IMR-90 (cell line): Measurements from ENCODE around the gene ANKFY1. TPM values are rescaled to one million over a fixed set of nuclear protein-coding genes. Genes with fewer than 3 reads are reported as not detected.

Experiments
- ATAC-seq: fragments of 200-7000 bp; cut with Tn5 transposase; 2 replicates; pipeline ENCODE4 v1.9.1; 2020; ENCODE audit warnings: low read depth, mild to moderate bottlenecking, moderate library complexity
- BruUV-seq: library from RNA; stranded (reverse); fragments of 400-500 nt; replicated peaks from 2 replicates; lab custom pipeline; 2021; lab: Mats Ljungman, UMichigan
- CTCF ChIA-PET: fragments of 300-600 bp; formaldehyde crosslinking; extraction: SDS; loops from one replicate; lab custom pipeline; 2021; ENCODE audit warnings: antibody characterized with exemption; lab: Yijun Ruan, JAX
- POLR2A ChIA-PET: fragments of 300-600 bp; sonication (Branson Sonifier 250); formaldehyde crosslinking; loops from one replicate; lab custom pipeline; 2022; ENCODE audit warnings: antibody characterized with exemption; ENCODE audit not compliant: unreplicated experiment; lab: Charles Lee
- DNase-seq: peaks from one replicate; pipeline ENCODE4 v3.0.0; 2013
- H2AFZ ChIP-seq: replicated peaks from 2 replicates; pipeline ENCODE3; 2013; ENCODE audit warnings: low read length, mild to moderate bottlenecking; ENCODE audit not compliant: poor library complexity
- H2AK5ac ChIP-seq: 2 replicates; pipeline ENCODE4 v1.6.1; 2013; ENCODE audit warnings: low read depth, low read length, inconsistent platforms
- H2AK9ac ChIP-seq: replicated peaks from 2 replicates; pipeline ENCODE3; 2013; ENCODE audit warnings: mild to moderate bottlenecking, low read depth, low read length, moderate library complexity; ENCODE audit not compliant: poor library complexity
- H2BK120ac ChIP-seq: 2 replicates; pipeline ENCODE4 v1.6.1; 2013; ENCODE audit warnings: low read depth, low read length, inconsistent platforms
- H2BK15ac ChIP-seq: 3 replicates; pipeline ENCODE4 v1.6.1; 2013; ENCODE audit warnings: low read depth, low read length, inconsistent platforms
- H2BK20ac ChIP-seq: 2 replicates; pipeline ENCODE4 v1.6.1; 2013; ENCODE audit warnings: low read depth, mild to moderate bottlenecking, inconsistent platforms, low read length, moderate library complexity
- H2BK5ac ChIP-seq: 2 replicates; pipeline ENCODE4 v1.6.1; 2013; ENCODE audit warnings: mild to moderate bottlenecking, low read depth, low read length, inconsistent platforms; ENCODE audit not compliant: poor library complexity, severe bottlenecking
- H3K14ac ChIP-seq: replicated peaks from 2 replicates; pipeline ENCODE4 v1.6.1; 2013; ENCODE audit warnings: low read depth, low read length, inconsistent platforms
- H3K18ac ChIP-seq: 2 replicates; pipeline ENCODE4 v1.6.1; 2013; ENCODE audit warnings: low read depth, low read length, control low read depth
- H3K23ac ChIP-seq: 2 replicates; pipeline ENCODE4 v1.6.1; 2013; ENCODE audit warnings: low read depth, low read length, inconsistent platforms
- H3K27ac ChIP-seq: 2 replicates; pipeline ENCODE4 v1.5.1; 2013; ENCODE audit warnings: mild to moderate bottlenecking, control low read depth, low read length; ENCODE audit not compliant: insufficient read depth
- H3K27me3 ChIP-seq: 2 replicates; pipeline ENCODE4 v1.6.1; 2013; ENCODE audit warnings: low read length; ENCODE audit not compliant: control insufficient read depth, insufficient read depth
- H3K36me3 ChIP-seq: 2 replicates; pipeline ENCODE4 v1.6.1; 2013; ENCODE audit warnings: low read length, mixed read lengths; ENCODE audit not compliant: control insufficient read depth, insufficient read depth
- H3K4ac ChIP-seq: 2 replicates; pipeline ENCODE4 v1.6.1; 2013; ENCODE audit warnings: low read depth, low read length, inconsistent platforms
- H3K4me1 ChIP-seq: 2 replicates; pipeline ENCODE4 v1.6.1; 2013; ENCODE audit warnings: low read length, mixed read lengths; ENCODE audit not compliant: control insufficient read depth, insufficient read depth
- H3K4me2 ChIP-seq: 2 replicates; pipeline ENCODE4 v1.6.1; 2013; ENCODE audit warnings: low read depth, mild to moderate bottlenecking, control low read depth, low read length, moderate library complexity
- H3K4me3 ChIP-seq: 2 replicates; pipeline ENCODE4 v1.5.1; 2013; ENCODE audit warnings: low read depth, mild to moderate bottlenecking, control low read depth, low read length, moderate library complexity; ENCODE audit not compliant: insufficient read depth
- H3K56ac ChIP-seq: 2 replicates; pipeline ENCODE4 v1.6.1; 2013; ENCODE audit warnings: low read length, inconsistent platforms; ENCODE audit not compliant: insufficient read depth; ENCODE audit errors: extremely low read depth
- H3K79me1 ChIP-seq, 2 experiments: 2 replicates each; pipeline ENCODE4 v1.6.1; 2013; ENCODE audit warnings: low read length in 2 of 2, inconsistent platforms in 1 of 2, low read depth in 1 of 2
- H3K9ac ChIP-seq: 2 replicates; pipeline ENCODE4 v1.6.1; 2013; ENCODE audit warnings: low read depth, low read length, control low read depth
- H3K9me1 ChIP-seq: 2 replicates; pipeline ENCODE4 v1.6.1; 2013; ENCODE audit warnings: low read length, inconsistent platforms; ENCODE audit not compliant: insufficient read depth
- H3K9me3 ChIP-seq: 2 replicates; pipeline ENCODE4 v1.6.1; 2013; ENCODE audit warnings: low read length; ENCODE audit not compliant: control insufficient read depth, insufficient read depth
- H4K20me1 ChIP-seq: 2 replicates; pipeline ENCODE4 v1.6.1; 2013; ENCODE audit warnings: low read length, inconsistent platforms; ENCODE audit not compliant: insufficient read depth
- H4K5ac ChIP-seq: 2 replicates; pipeline ENCODE4 v1.6.1; 2013; ENCODE audit warnings: mild to moderate bottlenecking, low read depth, low read length, control low read depth
- H4K8ac ChIP-seq, 2 experiments: 2 replicates each; pipeline ENCODE4 v1.6.1; 2013; ENCODE audit warnings: low read depth in 2 of 2, low read length in 2 of 2, control low read depth in 1 of 2, inconsistent platforms in 1 of 2
- H4K91ac ChIP-seq: 2 replicates; pipeline ENCODE4 v1.6.1; 2013; ENCODE audit warnings: low read depth, low read length, inconsistent platforms; ENCODE audit not compliant: insufficient read depth
- BHLHE40 ChIP-seq: fragments of 150-350 bp; IDR thresholded peaks from 2 replicates; pipeline ENCODE4 v1.6.1; 2016; ENCODE audit warnings: mild to moderate bottlenecking, low read depth, low read length
- CTCF ChIP-seq: conservative IDR thresholded peaks from 2 replicates; pipeline ENCODE4 v1.5.1; 2012; ENCODE audit warnings: mild to moderate bottlenecking, low read depth, low read length, improper control_type of control experiment
- FOS ChIP-seq: fragments of 150-350 bp; IDR thresholded peaks from 2 replicates; pipeline ENCODE4 v1.6.1; 2016; ENCODE audit warnings: low read depth, low read length
- MAFK ChIP-seq: IDR thresholded peaks from 2 replicates; pipeline ENCODE4 v1.6.1; 2012; ENCODE audit warnings: low read depth, low read length, improper control_type of control experiment
- MAZ ChIP-seq: IDR thresholded peaks from 2 replicates; pipeline ENCODE4 v1.6.1; 2012; ENCODE audit warnings: low read depth, mild to moderate bottlenecking, low read length, improper control_type of control experiment, moderate library complexity, borderline replicate concordance
- MXI1 ChIP-seq: IDR thresholded peaks from 2 replicates; pipeline ENCODE4 v1.6.1; 2012; ENCODE audit warnings: low read depth, mild to moderate bottlenecking, low read length, moderate library complexity, borderline replicate concordance
- NFE2L2 ChIP-seq: fragments of 150-350 bp; IDR thresholded peaks from 2 replicates; pipeline ENCODE4 v1.6.1; 2016; ENCODE audit warnings: low read depth, mild to moderate bottlenecking, low read length
- POLR2A ChIP-seq: IDR thresholded peaks from 2 replicates; pipeline ENCODE4 v1.6.1; 2012; ENCODE audit warnings: mild to moderate bottlenecking, low read depth, low read length
- RFX5 ChIP-seq: IDR thresholded peaks from 2 replicates; pipeline ENCODE4 v1.8.0; 2012; ENCODE audit warnings: low read depth, mild to moderate bottlenecking, low read length, moderate library complexity
- SMC3 ChIP-seq: fragments of 150-350 bp; IDR thresholded peaks from 2 replicates; pipeline ENCODE4 v1.6.1; 2016; ENCODE audit warnings: low read depth, mild to moderate bottlenecking, antibody characterized with exemption, low read length, moderate library complexity
- USF2 ChIP-seq: fragments of 150-350 bp; IDR thresholded peaks from 2 replicates; pipeline ENCODE4 v1.6.1; 2017; ENCODE audit warnings: mild to moderate bottlenecking, antibody characterized with exemption, low read length, low read depth
- WGBS, 2 experiments: methylation state at CpG; one replicate each; pipeline versions ENCODE4 v1.1.5 to v1.1.7; 2013; ENCODE audit warnings: missing lambda C conversion rate in 2 of 2; ENCODE audit not compliant: insufficient read length in 1 of 2; ENCODE audit errors: extremely low coverage in 2 of 2; 5-methylcytosine and 5-hydroxymethylcytosine counted together
- dilution Hi-C: fragments of 300-500 bp; cut with HindIII; formaldehyde crosslinking; loops from one replicate; pipeline ENCODE4 v1.14.3; 2018; ENCODE audit warnings: low sequenced_read_pairs; ENCODE audit not compliant: unreplicated experiment
- in situ Hi-C: fragments of 300-500 bp; cut with MboI; formaldehyde crosslinking; loops from 3 replicates; pipeline ENCODE4 v1.14.3; 2019; ENCODE audit warnings: low sequenced_read_pairs, inconsistent platforms, mixed read lengths
- intact Hi-C: fragments of 100-400 bp; cut with micrococcal nuclease; formaldehyde crosslinking; loops from 2 replicates; pipeline ENCODE4 v1.10.0; 2022
- polyA plus RNA-seq, 3 experiments: library from polyadenylated mRNA; depleted of rRNA; stranded (reverse); fragments of >200 nt; gene quantifications; 2 replicates each; pipeline ENCODE4 v1.2.3, GENCODE V29; 2012; ENCODE audit warnings: low replicate concordance in 1 of 3
- total RNA-seq: library from RNA; depleted of rRNA; stranded (reverse); fragments of >200 nt; gene quantifications from 2 replicates; pipeline ENCODE4 v1.2.3, GENCODE V29; 2012
- TF ChIP-seq, protein P1 (sequence below): fragments of 150-350 bp; IDR thresholded peaks from 2 replicates; pipeline ENCODE4 v1.6.1; 2016; ENCODE audit warnings: low read depth, mild to moderate bottlenecking, low read length, moderate library complexity, borderline replicate concordance

The ANKFY1 gene
- total and polyA plus RNA-seq, 2 of the 4 experiments (the other 2 are of a cell fraction): 32.3 to 48.9 TPM

GRCh38 chr17:4229627-4230541 is 33.9 kb downstream of the ANKFY1 start:
- Histone ChIP-seq H4K5ac (no peak overlapping the region), H2BK5ac (peak overlapping the region; percentile 80), H3K9me3 (no peaks in the 10 kb centered on the region), H3K4me3 (no peak overlapping the region), H4K91ac (no peak overlapping the region), H3K4me1 (peaks cover 14% of the 10 kb centered on the region), H3K36me3 (peaks cover 11% of the 10 kb centered on the region), H3K27me3 (no peaks in the 10 kb centered on the region), H2BK20ac (0 out of 2 replicates have a peak overlapping the region, but pooled peaks have one; percentile 4), H2AK9ac (no peak overlapping the region), H3K23ac (0 out of 2 replicates have a peak overlapping the region, but pooled peaks have one; percentile 6), H3K79me1 (peaks cover 12 to 53% of the 10 kb centered on the region in 2 experiments), H2BK120ac (no peak overlapping the region), H3K9me1 (peaks cover 14% of the 10 kb centered on the region), H3K18ac (peak overlapping the region; percentile 11; the same call in 1 of the 2 replicates), H3K56ac (no peak overlapping the region), H4K8ac (peak overlapping the region in 1 of 2 experiments; percentile 30; a peak in 1 of 4 replicates), H3K14ac (peak overlapping the region; percentile 8; the same call in 1 of the 2 replicates), H2AFZ (no peak overlapping the region), H4K20me1 (peaks cover 26% of the 10 kb centered on the region), H3K4me2 (peak overlapping the region; percentile 58), H2BK15ac (no peak overlapping the region; the same call in 2 of the 3 replicates), H3K4ac (peak overlapping the region; percentile 24), H2AK5ac (peak overlapping the region; percentile 11; the same call in 1 of the 2 replicates), H3K27ac (peak overlapping the region; percentile 48; the same call in 1 of the 2 replicates), H3K9ac (no peak overlapping the region)
- BruUV-seq: no TSS peak
- intact Hi-C loops (loop anchor here (5.0 kb wide), 1 partner anchor 137 kb away; the partner anchor contains the start of gene UBE2G1), dilution Hi-C loops (no loop called here), in situ Hi-C loops (no loop called here)
- CTCF ChIA-PET: interaction anchor here (0.9 to 1.3 kb wide), 4 partner anchors 9 to 20 kb away, joined by 3 to 7 read pairs (median 4); no protein-coding TSS in a partner anchor
- DNase-seq (peak; percentile 97), ATAC-seq (peak; percentile 95)
- POLR2A ChIA-PET: interaction anchor here (0.5 kb wide), 1 partner anchor 768 kb away, joined by 7 read pairs; the partner anchor contains the start of gene KIF1C
- WGBS, 2 experiments: no CpG with 5 or more reads among the region's 8 CpGs
- peak; percentile 77 for TF ChIP-seq USF2
- no peak for TF ChIP-seq MAFK
- TF ChIP-seq MXI1: no peak
- TF ChIP-seq NFE2L2: no peak
- TF ChIP-seq POLR2A: no peak
- TF ChIP-seq CTCF: no peak
- TF ChIP-seq BHLHE40: peak; percentile 43
- TF ChIP-seq SMC3: no peak
- no peak for TF ChIP-seq MAZ
- TF ChIP-seq RFX5: no peak
- TF ChIP-seq, protein P1, sequence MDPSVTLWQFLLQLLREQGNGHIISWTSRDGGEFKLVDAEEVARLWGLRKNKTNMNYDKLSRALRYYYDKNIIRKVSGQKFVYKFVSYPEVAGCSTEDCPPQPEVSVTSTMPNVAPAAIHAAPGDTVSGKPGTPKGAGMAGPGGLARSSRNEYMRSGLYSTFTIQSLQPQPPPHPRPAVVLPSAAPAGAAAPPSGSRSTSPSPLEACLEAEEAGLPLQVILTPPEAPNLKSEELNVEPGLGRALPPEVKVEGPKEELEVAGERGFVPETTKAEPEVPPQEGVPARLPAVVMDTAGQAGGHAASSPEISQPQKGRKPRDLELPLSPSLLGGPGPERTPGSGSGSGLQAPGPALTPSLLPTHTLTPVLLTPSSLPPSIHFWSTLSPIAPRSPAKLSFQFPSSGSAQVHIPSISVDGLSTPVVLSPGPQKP: no peak
- TF ChIP-seq FOS: peak; percentile 92
